B cell (primary cell): Measurements from ENCODE around the gene PRDM11. TPM values are rescaled to one million over a fixed set of nuclear protein-coding genes. Genes with fewer than 3 reads are reported as not detected.

Experiments used
- ATAC-seq: fragments of 200-7000 bp; cut with Tn5 transposase; one replicate; pipeline ENCODE4 v1.10.0; 2021; ENCODE audit warnings: low read depth, mild to moderate bottlenecking, moderate number of reproducible peaks, moderate library complexity
- CTCF ChIA-PET: fragments of 350-600 bp; sonication (Branson Sonifier 250); formaldehyde crosslinking; loops from one replicate; lab custom pipeline; 2021; ENCODE audit warnings: antibody characterized with exemption, inconsistent platforms; lab: Charles Lee
- POLR2A ChIA-PET: fragments of 350-600 bp; sonication (Branson Sonifier 250); formaldehyde crosslinking; loops from one replicate; lab custom pipeline; 2021; ENCODE audit warnings: antibody characterized with exemption; lab: Charles Lee
- DNase-seq: peaks from one replicate; pipeline ENCODE4 v3.0.0; 2013
- H2AFZ ChIP-seq: 2 replicates; pipeline ENCODE4 v1.6.1; 2012; ENCODE audit warnings: mild to moderate bottlenecking, low read depth, low read length; ENCODE audit not compliant: insufficient read depth, poor library complexity, severe bottlenecking
- H3K27ac ChIP-seq, 2 donors: 1 replicate in 1 of 2; 2 replicates in 1 of 2; pipeline ENCODE4 v1.5.1; 2012 to 2013; ENCODE audit warnings: low read length in 2 of 2, mild to moderate bottlenecking in 2 of 2, moderate library complexity in 1 of 2
- H3K27me3 ChIP-seq, 4 experiments: fragments of 200-600 bp in 1 of 4; sonication (generic) in 1 of 4; replicated peaks in 1 of 4; 1 replicate in 2 of 4; 2 replicates in 2 of 4; pipeline versions ENCODE4 v1.6.1 to v1.7.0; 2013 to 2016; ENCODE audit warnings: low read length in 3 of 4, mild to moderate bottlenecking in 2 of 4, mixed read lengths in 1 of 4, moderate library complexity in 1 of 4; ENCODE audit not compliant: insufficient read depth in 4 of 4, control insufficient read depth in 3 of 4; ENCODE audit errors: control extremely low read depth in 1 of 4
- H3K36me3 ChIP-seq, 2 experiments: replicated peaks in 1 of 2; 1 replicate in 1 of 2; 2 replicates in 1 of 2; pipeline versions ENCODE4 v1.6.1 to v1.7.1; 2013; ENCODE audit warnings: low read length in 1 of 2; ENCODE audit not compliant: insufficient read depth in 2 of 2, control insufficient read depth in 1 of 2; ENCODE audit errors: control extremely low read depth in 1 of 2, extremely low read depth in 1 of 2
- H3K4me1 ChIP-seq, 2 donors: fragments of 200-600 bp in 1 of 2; sonication (generic) in 1 of 2; 1 replicate in 1 of 2; 2 replicates in 1 of 2; pipeline versions ENCODE4 v1.5.1 to v1.6.1; 2013 to 2017; ENCODE audit warnings: low read length in 2 of 2; ENCODE audit not compliant: control insufficient read depth in 2 of 2, insufficient read depth in 2 of 2
- H3K4me2 ChIP-seq: replicated peaks from 2 replicates; pipeline ENCODE3; 2012; ENCODE audit warnings: mild to moderate bottlenecking, low read depth, low read length; ENCODE audit not compliant: poor library complexity, severe bottlenecking
- H3K4me3 ChIP-seq, 5 experiments: fragments of 200-600 bp in 1 of 5; sonication (generic) in 1 of 5; 1 replicate in 3 of 5; 2 replicates in 2 of 5; pipeline versions ENCODE4 v1.5.1 to v1.7.0; 2011 to 2016; ENCODE audit warnings: low read length in 4 of 5, mild to moderate bottlenecking in 4 of 5, low read depth in 2 of 5, control low read depth in 1 of 5, moderate library complexity in 1 of 5; ENCODE audit not compliant: insufficient read depth in 1 of 5; ENCODE audit errors: control extremely low read depth in 1 of 5, extremely low read depth in 1 of 5
- H3K79me2 ChIP-seq: fragments of 200-600 bp; sonication (generic); one replicate; pipeline ENCODE4 v1.6.0; 2016; ENCODE audit warnings: low read length; ENCODE audit not compliant: control insufficient read depth, insufficient read depth
- H3K9ac ChIP-seq: fragments of 200-600 bp; sonication (generic); 2 replicates; pipeline ENCODE4 v1.6.1; 2017; ENCODE audit warnings: mild to moderate bottlenecking, low read length, moderate library complexity
- H3K9me3 ChIP-seq, 3 donors: one replicate each; pipeline versions ENCODE4 v1.6.1 to v1.7.1; 2013; ENCODE audit warnings: low read length in 2 of 3; ENCODE audit not compliant: control insufficient read depth in 2 of 3, insufficient read depth in 1 of 3; ENCODE audit errors: control extremely low read depth in 1 of 3
- H4K20me1 ChIP-seq: 2 replicates; pipeline ENCODE4 v1.6.0; 2012; ENCODE audit warnings: mild to moderate bottlenecking, low read length; ENCODE audit not compliant: insufficient read depth, control insufficient read depth, poor library complexity, severe bottlenecking
- H3K27ac Mint-ChIP-seq: one replicate; pipeline ENCODE4 v1.8.0; 2021; ENCODE audit warnings: mixed read lengths
- H3K27me3 Mint-ChIP-seq: one replicate; pipeline ENCODE4 v1.8.0; 2021; ENCODE audit warnings: mixed read lengths
- H3K4me1 Mint-ChIP-seq: one replicate; pipeline ENCODE4 v1.8.0; 2021; ENCODE audit warnings: mixed read lengths
- H3K4me3 Mint-ChIP-seq: one replicate; pipeline ENCODE4 v1.8.0; 2021; ENCODE audit warnings: mixed read lengths
- H3K9me3 Mint-ChIP-seq: one replicate; pipeline ENCODE4 v1.8.0; 2022; ENCODE audit warnings: mixed read lengths; ENCODE audit not compliant: insufficient read depth
- EZH2 ChIP-seq: IDR thresholded peaks from 2 replicates; pipeline ENCODE4 v1.6.1; 2012; ENCODE audit warnings: borderline replicate concordance, low read depth, mild to moderate bottlenecking, moderate library complexity, low read length; ENCODE audit not compliant: insufficient read depth, poor library complexity, severe bottlenecking
- WGBS: methylation state at CpG from one replicate; pipeline ENCODE4 v1.1.5; 2013; ENCODE audit warnings: missing lambda C conversion rate; ENCODE audit not compliant: insufficient coverage; 5-methylcytosine and 5-hydroxymethylcytosine counted together
- intact Hi-C: fragments of 100-400 bp; cut with micrococcal nuclease; formaldehyde crosslinking; loops from one replicate; pipeline ENCODE4 v1.10.0; 2022
- polyA plus RNA-seq: library from polyadenylated mRNA; depleted of rRNA; stranded (reverse); fragments of >200 nt; gene quantifications from 2 replicates; pipeline ENCODE4 v1.2.3, GENCODE V29; 2012
- total RNA-seq, 2 donors: library from RNA; stranded (reverse); fragments of 120-200 nt in 1 of 2; gene quantifications; 1 replicate in 1 of 2; 2 replicates in 1 of 2; pipeline versions ENCODE4 v1.2.3 to v1.2.4, GENCODE V29; 2013 to 2022
- TF ChIP-seq, protein P1 (sequence below): fragments of 200-600 bp; IDR thresholded peaks from one replicate; pipeline ENCODE4 v1.8.0; 2022; ENCODE audit warnings: antibody characterized with exemption, mild to moderate bottlenecking

Gene PRDM11
- total and polyA plus RNA-seq, 2 donors (not counting 1 experiment from before 2014, with no cell fraction given) = 9.5 to 26.2 TPM

DNA sequence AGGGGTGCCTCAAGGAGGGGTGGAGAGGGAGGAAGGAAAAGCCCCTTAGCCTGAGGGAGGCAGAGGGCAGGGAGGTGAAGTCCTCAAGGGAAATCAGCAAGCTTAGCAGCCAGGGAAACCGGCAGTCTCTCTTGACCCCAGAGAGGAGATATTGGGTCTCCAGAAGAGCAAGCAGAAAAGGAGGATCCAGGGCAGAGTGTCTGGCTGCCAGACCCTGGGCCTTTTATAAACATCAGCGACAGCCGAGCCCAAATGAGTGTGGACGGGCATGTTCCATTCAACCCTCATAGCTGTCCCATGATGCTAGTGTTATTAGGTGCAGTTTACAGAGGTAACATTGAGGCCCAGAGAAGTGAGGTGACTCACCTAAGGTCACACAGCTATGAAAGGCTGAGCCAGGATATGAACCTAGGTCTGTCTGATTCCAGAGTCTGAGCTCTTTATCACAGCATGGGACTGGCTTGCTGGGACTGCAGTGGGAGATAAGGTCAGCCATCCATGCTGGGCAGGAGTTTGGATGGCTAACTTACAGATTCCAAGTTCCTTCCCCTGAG lies 9.3 kb downstream of the PRDM11 start:
- peaks cover 93% of the 10 kb centered on the region for H3K79me2 ChIP-seq
- peaks cover 89% of the 10 kb centered on the region for H4K20me1 ChIP-seq
- no peak overlapping the region for H3K27ac ChIP-seq
- H3K9me3 Mint-ChIP-seq = no peaks in the 10 kb centered on the region
- H3K9ac ChIP-seq = no peak overlapping the region
- ATAC-seq = no peak
- no peaks in the 10 kb centered on the region for H3K27me3 Mint-ChIP-seq
- intact Hi-C loops = no loop called here
- no peaks in the 10 kb centered on the region for H3K4me1 ChIP-seq
- TF ChIP-seq, protein P1, sequence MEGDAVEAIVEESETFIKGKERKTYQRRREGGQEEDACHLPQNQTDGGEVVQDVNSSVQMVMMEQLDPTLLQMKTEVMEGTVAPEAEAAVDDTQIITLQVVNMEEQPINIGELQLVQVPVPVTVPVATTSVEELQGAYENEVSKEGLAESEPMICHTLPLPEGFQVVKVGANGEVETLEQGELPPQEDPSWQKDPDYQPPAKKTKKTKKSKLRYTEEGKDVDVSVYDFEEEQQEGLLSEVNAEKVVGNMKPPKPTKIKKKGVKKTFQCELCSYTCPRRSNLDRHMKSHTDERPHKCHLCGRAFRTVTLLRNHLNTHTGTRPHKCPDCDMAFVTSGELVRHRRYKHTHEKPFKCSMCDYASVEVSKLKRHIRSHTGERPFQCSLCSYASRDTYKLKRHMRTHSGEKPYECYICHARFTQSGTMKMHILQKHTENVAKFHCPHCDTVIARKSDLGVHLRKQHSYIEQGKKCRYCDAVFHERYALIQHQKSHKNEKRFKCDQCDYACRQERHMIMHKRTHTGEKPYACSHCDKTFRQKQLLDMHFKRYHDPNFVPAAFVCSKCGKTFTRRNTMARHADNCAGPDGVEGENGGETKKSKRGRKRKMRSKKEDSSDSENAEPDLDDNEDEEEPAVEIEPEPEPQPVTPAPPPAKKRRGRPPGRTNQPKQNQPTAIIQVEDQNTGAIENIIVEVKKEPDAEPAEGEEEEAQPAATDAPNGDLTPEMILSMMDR = no peak
- no peak for TF ChIP-seq EZH2
- no peak for DNase-seq
- H3K4me3 Mint-ChIP-seq = no peak overlapping the region
- H3K4me2 ChIP-seq = no peak overlapping the region
- no peak overlapping the region for H3K27ac Mint-ChIP-seq
- no peaks in the 10 kb centered on the region for H3K36me3 ChIP-seq
- ChIA-PET CTCF (interaction anchor here (0.7 to 1.7 kb wide), 2 partner anchors 45 to 557 kb away, joined by 4 read pairs; no protein-coding TSS in a partner anchor), POLR2A (no interaction called here)
- H3K4me1 Mint-ChIP-seq = peaks cover 30% of the 10 kb centered on the region
- 60% methylated on average over 1 of the region's 4 CpGs for WGBS
- H3K4me3 ChIP-seq = no peak overlapping the region
- H3K9me3 ChIP-seq = no peaks in the 10 kb centered on the region
- H2AFZ ChIP-seq = no peak overlapping the region
- no peaks in the 10 kb centered on the region for H3K27me3 ChIP-seq

DNA sequence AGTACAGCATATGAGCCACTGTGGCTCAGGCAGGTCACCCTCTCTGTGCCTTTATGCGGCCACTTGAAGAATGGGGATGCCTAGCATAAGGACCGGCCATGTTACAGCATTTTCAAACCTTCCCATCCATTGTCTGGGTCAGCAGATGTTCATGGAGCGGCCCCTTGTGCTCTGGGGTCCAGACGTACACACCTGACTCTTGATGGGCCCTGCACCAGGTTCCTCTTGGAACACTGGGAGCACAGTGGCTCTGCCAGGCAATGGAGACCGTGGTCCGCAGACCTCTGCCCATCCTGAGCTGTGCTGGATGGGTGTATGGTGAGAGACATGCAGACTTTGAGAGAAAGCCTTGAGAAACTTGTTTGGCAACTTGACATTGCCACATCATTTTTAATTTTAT lies 9.8 kb downstream of the PRDM11 start:
- intact Hi-C loops = no loop called here
- Mint-ChIP-seq H3K27ac (no peak overlapping the region), H3K27me3 (no peaks in the 10 kb centered on the region), H3K4me1 (peaks cover 29% of the 10 kb centered on the region), H3K9me3 (no peaks in the 10 kb centered on the region), H3K4me3 (no peak overlapping the region)
- CTCF ChIA-PET = interaction anchor here (0.7 to 1.7 kb wide), 2 partner anchors 46 to 229 kb away, joined by 3 to 4 read pairs; no protein-coding TSS in a partner anchor
- H3K9ac ChIP-seq = no peak overlapping the region
- DNase-seq (no peak), ATAC-seq (no peak)
- no peaks in the 10 kb centered on the region for H3K36me3 ChIP-seq
- H2AFZ ChIP-seq = no peak overlapping the region
- H3K4me2 ChIP-seq = no peak overlapping the region
- H4K20me1 ChIP-seq = peaks cover 89% of the 10 kb centered on the region
- TF ChIP-seq, protein P1 = no peak
- no peak for TF ChIP-seq EZH2
- H3K4me1 ChIP-seq = no peaks in the 10 kb centered on the region
- no peak overlapping the region for H3K4me3 ChIP-seq
- no peak overlapping the region for H3K27ac ChIP-seq
- WGBS = 91% methylated on average over 4 of the region's 6 CpGs
- H3K27me3 ChIP-seq = no peaks in the 10 kb centered on the region
- H3K9me3 ChIP-seq = no peaks in the 10 kb centered on the region
- POLR2A ChIA-PET = no interaction called here
- H3K79me2 ChIP-seq = peaks cover 93% of the 10 kb centered on the region
